ENCODE measurements around the gene ZNF205. TPM values are rescaled to one million over a fixed set of nuclear protein-coding genes. Genes with fewer than 3 reads are reported as not detected.
A peak's percentile ranks its signal among the peaks of the same experiment; 100 is the strongest.

Gene ZNF205
- total and polyA plus RNA-seq, 9 of the 15 experiments (the other 6 are each of a cell fraction or from before 2014, with no cell fraction given) = 2.4 to 11.8 (median 5.1) TPM; not detected in 2

- TF ChIP-seq CREB5 (CRISPR knock-in tag; IDR thresholded peaks at IDR 0.05) = no peak
- peak; percentile 16; the same call in 1 of the 2 replicates for TF ChIP-seq ILF3 (IDR thresholded peaks at IDR 0.05; ENCODE audit: borderline replicate concordance)
- TF ChIP-seq CGGBP1 (CRISPR knock-in tag; IDR thresholded peaks at IDR 0.05) = no peak
- TF ChIP-seq GABPB1 (CRISPR knock-in tag; IDR thresholded peaks at IDR 0.05) = peak; percentile 47; the same call in 1 of the 2 replicates
- no peak for TF ChIP-seq ZNF507 (tag; conservative IDR thresholded peaks at IDR 0.05)
- peak; percentile 30; the same call in 1 of the 2 replicates for TF ChIP-seq VEZF1 (CRISPR knock-in tag; IDR thresholded peaks at IDR 0.05)
- TF ChIP-seq PHF20 (IDR thresholded peaks at IDR 0.05; ENCODE audit: partially characterized antibody) = peak; percentile 19
- TF ChIP-seq ZNF668 (CRISPR knock-in tag; IDR thresholded peaks at IDR 0.05) = no peak
- TF ChIP-seq ELF4 (CRISPR knock-in tag; IDR thresholded peaks at IDR 0.05) = 0 out of 2 replicates have a peak, but pooled peaks have one; percentile 27
- no peak for TF ChIP-seq PYGO2 (tag; IDR thresholded peaks at IDR 0.05)
- TF ChIP-seq YY1 (IDR thresholded peaks at IDR 0.05; ENCODE audit: borderline replicate concordance in 1 of 3, control insufficient read depth in 1 of 3, extremely low read depth in 1 of 3, insufficient read depth in 3 of 3, insufficient read length in 1 of 3, insufficient replicate concordance in 2 of 3, low read depth in 1 of 3, low read length in 2 of 3) = peak in 1 of 3 experiments; percentile 44
- no peak for TF ChIP-seq XRCC4 (IDR thresholded peaks at IDR 0.05; ENCODE audit: extremely low read depth, insufficient read depth, insufficient read length)
- 0 out of 4 replicates have a peak, but pooled peaks of 1 of the 2 experiments have one; percentile 46 for TF ChIP-seq BCLAF1 (IDR thresholded peaks at IDR 0.05; ENCODE audit: borderline replicate concordance in 1 of 2, control insufficient read depth in 1 of 2, low read depth in 2 of 2, low read length in 1 of 2)
- TF ChIP-seq ARNT (IDR thresholded peaks at IDR 0.05) = no peak
- no peak for TF ChIP-seq FOXM1 (IDR thresholded peaks at IDR 0.05; ENCODE audit: low read depth)
- TF ChIP-seq FOXM1 (CRISPR knock-in tag; IDR thresholded peaks at IDR 0.05; ENCODE audit: low read depth) = no peak
- 0 out of 2 replicates have a peak, but pooled peaks have one; percentile 18 for TF ChIP-seq ERF (CRISPR knock-in tag; IDR thresholded peaks at IDR 0.05)
These were observed 17.0 kb downstream of the ZNF205 start (continued) for GRCh38 chr16:3129137-3130131.
